OCI-LY7 (cell line): Measurements from ENCODE around the gene HAAO.

Source experiments
- EZH2phosphoT487 ChIP-seq: fragments of 200-600 bp; sonication (generic); IDR thresholded peaks from 2 replicates; pipeline ENCODE4 v1.6.1; 2018; ENCODE audit warnings: low read depth, borderline replicate concordance, mild to moderate bottlenecking, mixed run types, antibody characterized with exemption, low read length, moderate library complexity, mixed read lengths
- TF ChIP-seq, protein P1 (sequence below): fragments of 200-600 bp; sonication (generic); conservative IDR thresholded peaks from 2 replicates; pipeline ENCODE4 v1.5.1; 2014; ENCODE audit warnings: mild to moderate bottlenecking, antibody characterized with exemption, low read length, moderate library complexity, mixed read lengths

GRCh38 chr2:42771546-42772153, 20.7 kb downstream of the HAAO start:
- TF ChIP-seq, protein P1, sequence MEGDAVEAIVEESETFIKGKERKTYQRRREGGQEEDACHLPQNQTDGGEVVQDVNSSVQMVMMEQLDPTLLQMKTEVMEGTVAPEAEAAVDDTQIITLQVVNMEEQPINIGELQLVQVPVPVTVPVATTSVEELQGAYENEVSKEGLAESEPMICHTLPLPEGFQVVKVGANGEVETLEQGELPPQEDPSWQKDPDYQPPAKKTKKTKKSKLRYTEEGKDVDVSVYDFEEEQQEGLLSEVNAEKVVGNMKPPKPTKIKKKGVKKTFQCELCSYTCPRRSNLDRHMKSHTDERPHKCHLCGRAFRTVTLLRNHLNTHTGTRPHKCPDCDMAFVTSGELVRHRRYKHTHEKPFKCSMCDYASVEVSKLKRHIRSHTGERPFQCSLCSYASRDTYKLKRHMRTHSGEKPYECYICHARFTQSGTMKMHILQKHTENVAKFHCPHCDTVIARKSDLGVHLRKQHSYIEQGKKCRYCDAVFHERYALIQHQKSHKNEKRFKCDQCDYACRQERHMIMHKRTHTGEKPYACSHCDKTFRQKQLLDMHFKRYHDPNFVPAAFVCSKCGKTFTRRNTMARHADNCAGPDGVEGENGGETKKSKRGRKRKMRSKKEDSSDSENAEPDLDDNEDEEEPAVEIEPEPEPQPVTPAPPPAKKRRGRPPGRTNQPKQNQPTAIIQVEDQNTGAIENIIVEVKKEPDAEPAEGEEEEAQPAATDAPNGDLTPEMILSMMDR = no peak
- no peak for TF ChIP-seq EZH2phosphoT487
